K562 (cell line): ENCODE data around the gene BTAF1. TPM values are rescaled to one million over a fixed set of nuclear protein-coding genes. Genes with fewer than 3 reads are reported as not detected.

Experiments used
- BRCA1 ChIP-seq, 2 experiments: fragments of 450-650 bp in 1 of 2; sonication (generic) in 1 of 2; formaldehyde crosslinking in 1 of 2; IDR thresholded peaks; 2 replicates each; pipeline versions ENCODE4 v1.5.0 to v1.6.1; 2017 to 2020; ENCODE audit warnings: mild to moderate bottlenecking in 1 of 2, missing genetic modification reagents in 1 of 2
- BRF1 ChIP-seq: IDR thresholded peaks from 3 replicates; pipeline ENCODE4 v1.6.1; 2011; ENCODE audit warnings: borderline replicate concordance, mild to moderate bottlenecking; ENCODE audit not compliant: insufficient read length; ENCODE audit errors: extremely low read depth
- CBX1 ChIP-seq: sonication (generic); IDR thresholded peaks from 2 replicates; pipeline ENCODE4 v1.6.1; 2016; ENCODE audit warnings: antibody characterized with exemption, low read depth, mild to moderate bottlenecking
- E2F3 ChIP-seq: fragments of 250-450 bp; sonication (Bioruptor Pico); IDR thresholded peaks from 2 replicates; pipeline ENCODE4 v1.4.0; 2020; ENCODE audit warnings: mild to moderate bottlenecking
- GTF2E2 ChIP-seq: fragments of 200-800 bp; sonication (Bioruptor generic); IDR thresholded peaks from 2 replicates; pipeline ENCODE4 v1.6.1; 2016; ENCODE audit warnings: missing genetic modification characterization, missing compliant biosample characterization
- HDAC1 ChIP-seq, 2 experiments: fragments of 450-650 bp; IDR thresholded peaks; 2 replicates each; pipeline ENCODE4 v1.6.1; 2016 to 2017; ENCODE audit warnings: inconsistent platforms in 1 of 2, mild to moderate bottlenecking in 1 of 2, moderate library complexity in 1 of 2
- KDM5B ChIP-seq: fragments of 200-600 bp; sonication (generic); IDR thresholded peaks from 2 replicates; pipeline ENCODE4 v1.6.1; 2012; ENCODE audit warnings: low read depth, mild to moderate bottlenecking, moderate library complexity, low read length, control low read depth, inconsistent platforms; ENCODE audit not compliant: insufficient replicate concordance
- MYNN ChIP-seq, 2 experiments: sonication (generic); formaldehyde crosslinking in 1 of 2; IDR thresholded peaks; 2 replicates each; pipeline versions ENCODE4 v1.5.0 to v1.6.1; 2016 to 2020; ENCODE audit warnings: antibody characterized with exemption in 1 of 2, missing genetic modification reagents in 1 of 2
- NBN ChIP-seq: fragments of 450-650 bp; IDR thresholded peaks from 2 replicates; pipeline ENCODE4 v1.6.1; 2016; ENCODE audit warnings: low read depth, mild to moderate bottlenecking
- PRDM10 ChIP-seq: fragments of 450-650 bp; IDR thresholded peaks from 2 replicates; pipeline ENCODE4 v1.6.1; 2018; ENCODE audit not compliant: partially characterized antibody
- PTRF ChIP-seq: fragments of 450-650 bp; IDR thresholded peaks from 2 replicates; pipeline ENCODE4 v1.6.1; 2016; ENCODE audit warnings: mild to moderate bottlenecking, missing genetic modification characterization, missing compliant biosample characterization
- PURB ChIP-seq: sonication (generic); formaldehyde crosslinking; IDR thresholded peaks from 2 replicates; pipeline ENCODE4 v1.9.0; 2021; ENCODE audit warnings: low read depth, mild to moderate bottlenecking, missing genetic modification reagents
- SNRNP70 ChIP-seq: fragments of 200-400 bp; formaldehyde crosslinking; optimal IDR thresholded peaks from 2 replicates; pipeline ENCODE3; 2017; ENCODE audit warnings: low read depth, low read length
- TEAD2 ChIP-seq: fragments of 450-650 bp; IDR thresholded peaks from 2 replicates; pipeline ENCODE4 v1.6.1; 2016; ENCODE audit warnings: missing genetic modification characterization, control low read depth, missing compliant biosample characterization
- ZBED1 ChIP-seq: IDR thresholded peaks from 2 replicates; pipeline ENCODE4 v1.6.1; 2014
- ZEB2 ChIP-seq: fragments of 450-650 bp; IDR thresholded peaks from 2 replicates; pipeline ENCODE4 v1.6.1; 2016
- ZFPM2 ChIP-seq: fragments of 250-450 bp; sonication (Bioruptor Pico); IDR thresholded peaks from 2 replicates; pipeline ENCODE4 v1.5.1; 2022; ENCODE audit warnings: mild to moderate bottlenecking
- ZNF444 ChIP-seq: fragments of 250-450 bp; sonication (Bioruptor Pico); IDR thresholded peaks from 2 replicates; pipeline ENCODE4 v1.4.0; 2020; ENCODE audit warnings: mild to moderate bottlenecking, moderate library complexity
- ZNF699 ChIP-seq: fragments of 250-450 bp; sonication (Bioruptor Pico); IDR thresholded peaks from 2 replicates; pipeline ENCODE4 v1.8.0; 2021; ENCODE audit warnings: mild to moderate bottlenecking, moderate library complexity; ENCODE audit not compliant: insufficient replicate concordance
- polyA plus RNA-seq, 8 experiments: library from polyadenylated mRNA; depleted of rRNA in 4 of 8; stranded (reverse) in 5 of 8; unstranded in 3 of 8; fragments of >200 nt; fragmentation: Nextera tagmentation in 2 of 8; fragmentation: Illumina TruSeq in 1 of 8; extraction: Ambion mirVana in 2 of 8; extraction: Trizol in 1 of 8; gene quantifications; 2 replicates each; pipeline versions ENCODE4 v1.2.1 to v1.2.3, GENCODE V29; 2011 to 2014; ENCODE audit warnings: inconsistent platforms in 1 of 8, missing spikeins in 1 of 8
- total RNA-seq, 7 experiments: library from RNA; depleted of rRNA in 6 of 7; stranded (reverse); fragments of >200 nt in 6 of 7; fragmentation: Illumina TruSeq in 2 of 7; extraction: Trizol in 2 of 7; gene quantifications; 2 replicates each; pipeline versions ENCODE4 v1.2.1 to v1.2.3, GENCODE V29; 2011 to 2021; ENCODE audit warnings: low replicate concordance in 1 of 7
- TF ChIP-seq, protein P1 (sequence below): fragments of 250-450 bp; sonication (Bioruptor Pico); IDR thresholded peaks from 2 replicates; pipeline ENCODE4 v1.4.0; 2020; ENCODE audit warnings: borderline replicate concordance
- TF ChIP-seq, protein P2 (sequence below): fragments of 250-450 bp; sonication (Bioruptor Pico); IDR thresholded peaks from 2 replicates; pipeline ENCODE4 v1.4.0; 2020
- TF ChIP-seq, protein P3 (sequence below): fragments of 450-650 bp; IDR thresholded peaks from 2 replicates; pipeline ENCODE4 v1.6.1; 2016; ENCODE audit warnings: missing biosample characterization, missing genetic modification characterization

The BTAF1 gene
- total and polyA plus RNA-seq, 9 of the 15 experiments (the other 6 are each of a cell fraction or from before 2014, with no cell fraction given) = 6.6 to 70.7 (median 30.5) TPM

DNA sequence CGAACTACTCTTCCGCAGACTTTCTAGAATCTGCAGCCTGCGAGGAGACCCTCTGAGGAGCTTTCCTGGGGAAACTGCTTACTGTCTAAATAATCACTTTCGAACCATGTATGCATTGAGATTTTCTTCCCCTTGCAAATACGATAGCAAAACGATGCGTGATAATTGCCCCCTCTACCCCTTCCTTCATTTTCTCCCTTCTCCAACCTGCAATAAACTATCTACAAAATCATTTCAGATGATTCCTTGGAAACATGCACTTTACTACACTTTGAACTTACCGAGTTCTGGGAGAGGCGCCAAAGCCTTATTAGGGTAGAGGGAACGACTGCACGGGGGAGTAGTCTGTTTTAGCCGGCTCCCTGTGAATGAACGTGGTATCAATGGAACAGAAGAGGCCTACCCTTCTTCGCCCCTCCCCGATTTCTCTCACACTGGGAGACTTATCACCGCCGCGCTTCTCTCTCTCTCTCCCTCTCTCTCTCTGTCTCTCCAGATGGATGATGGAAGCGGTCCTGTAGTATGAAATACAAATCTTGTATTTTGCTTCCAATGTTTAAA lies 14.4 kb upstream of the BTAF1 start, which contains the start of gene FGFBP3 (continued):
- TF ChIP-seq BRF1 = no peak
- no peak for TF ChIP-seq TEAD2
- TF ChIP-seq BRCA1 (IDR thresholded peaks at IDR 0.05) = no peak
- TF ChIP-seq BRCA1 (CRISPR knock-in tag; IDR thresholded peaks at IDR 0.05) = no peak
- 0 out of 2 replicates have a peak, but pooled peaks have one; percentile 23 for TF ChIP-seq GTF2E2 (tag)
- no peak for TF ChIP-seq KDM5B
- TF ChIP-seq PRDM10 = no peak
- no peak for TF ChIP-seq NBN
- 0 out of 2 replicates have a peak, but pooled peaks have one; percentile 15 for TF ChIP-seq ZEB2
- TF ChIP-seq ZNF444 (CRISPR knock-in tag) = no peak
- no peak for TF ChIP-seq ZBED1
- peak in 1 of 2 experiments; percentile 11; a peak in 1 of 4 replicates for TF ChIP-seq HDAC1 (IDR thresholded peaks at IDR 0.05)
- TF ChIP-seq CBX1 = no peak
- TF ChIP-seq, protein P1, sequence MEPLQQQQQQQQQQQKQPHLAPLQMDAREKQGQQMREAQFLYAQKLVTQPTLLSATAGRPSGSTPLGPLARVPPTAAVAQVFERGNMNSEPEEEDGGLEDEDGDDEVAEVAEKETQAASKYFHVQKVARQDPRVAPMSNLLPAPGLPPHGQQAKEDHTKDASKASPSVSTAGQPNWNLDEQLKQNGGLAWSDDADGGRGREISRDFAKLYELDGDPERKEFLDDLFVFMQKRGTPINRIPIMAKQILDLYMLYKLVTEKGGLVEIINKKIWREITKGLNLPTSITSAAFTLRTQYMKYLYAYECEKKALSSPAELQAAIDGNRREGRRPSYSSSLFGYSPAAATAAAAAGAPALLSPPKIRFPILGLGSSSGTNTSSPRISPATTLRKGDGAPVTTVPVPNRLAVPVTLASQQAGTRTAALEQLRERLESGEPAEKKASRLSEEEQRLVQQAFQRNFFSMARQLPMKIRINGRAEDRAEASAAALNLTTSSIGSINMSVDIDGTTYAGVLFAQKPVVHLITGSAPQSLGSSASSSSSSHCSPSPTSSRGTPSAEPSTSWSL (CRISPR knock-in tag) = no peak
- TF ChIP-seq SNRNP70 = no peak
- no peak for TF ChIP-seq ZNF699
- TF ChIP-seq E2F3 (CRISPR knock-in tag) = no peak
- no peak for TF ChIP-seq ZFPM2
- TF ChIP-seq, protein P2, sequence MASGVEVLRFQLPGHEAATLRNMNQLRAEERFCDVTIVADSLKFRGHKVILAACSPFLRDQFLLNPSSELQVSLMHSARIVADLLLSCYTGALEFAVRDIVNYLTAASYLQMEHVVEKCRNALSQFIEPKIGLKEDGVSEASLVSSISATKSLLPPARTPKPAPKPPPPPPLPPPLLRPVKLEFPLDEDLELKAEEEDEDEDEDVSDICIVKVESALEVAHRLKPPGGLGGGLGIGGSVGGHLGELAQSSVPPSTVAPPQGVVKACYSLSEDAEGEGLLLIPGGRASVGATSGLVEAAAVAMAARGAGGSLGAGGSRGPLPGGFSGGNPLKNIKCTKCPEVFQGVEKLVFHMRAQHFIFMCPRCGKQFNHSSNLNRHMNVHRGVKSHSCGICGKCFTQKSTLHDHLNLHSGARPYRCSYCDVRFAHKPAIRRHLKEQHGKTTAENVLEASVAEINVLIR (CRISPR knock-in tag) = no peak
- peak; percentile 3; the same call in 1 of the 2 replicates for TF ChIP-seq MYNN (IDR thresholded peaks at IDR 0.05)
- no peak for TF ChIP-seq MYNN (CRISPR knock-in tag; IDR thresholded peaks at IDR 0.05)
- no peak for TF ChIP-seq PTRF (tag)
- TF ChIP-seq, protein P3, sequence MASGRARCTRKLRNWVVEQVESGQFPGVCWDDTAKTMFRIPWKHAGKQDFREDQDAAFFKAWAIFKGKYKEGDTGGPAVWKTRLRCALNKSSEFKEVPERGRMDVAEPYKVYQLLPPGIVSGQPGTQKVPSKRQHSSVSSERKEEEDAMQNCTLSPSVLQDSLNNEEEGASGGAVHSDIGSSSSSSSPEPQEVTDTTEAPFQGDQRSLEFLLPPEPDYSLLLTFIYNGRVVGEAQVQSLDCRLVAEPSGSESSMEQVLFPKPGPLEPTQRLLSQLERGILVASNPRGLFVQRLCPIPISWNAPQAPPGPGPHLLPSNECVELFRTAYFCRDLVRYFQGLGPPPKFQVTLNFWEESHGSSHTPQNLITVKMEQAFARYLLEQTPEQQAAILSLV = no peak
- no peak for TF ChIP-seq PURB (CRISPR knock-in tag)
